Naive thymus-derived CD8-positive, alpha-beta T cell (primary cell): ENCODE data around the gene CLDN20. TPM values are rescaled to one million over a fixed set of nuclear protein-coding genes. Genes with fewer than 3 reads are reported as not detected.
A peak's percentile ranks its signal among the peaks of the same experiment; 100 is the strongest.

Experiments
- ATAC-seq, 2 donors: fragments of 150-1000 bp; cut with Tn5 transposase in 1 of 2; sonication (Bioruptor Pico), chemical (Tn5 transposase) in 1 of 2; 1 replicate in 1 of 2; 2 replicates in 1 of 2; pipeline ENCODE4 v1.10.0; 2021; ENCODE audit warnings: mild to moderate bottlenecking in 2 of 2, moderate library complexity in 2 of 2
- POLR2A ChIA-PET: fragments of 350-600 bp; sonication (Branson Sonifier 250); formaldehyde crosslinking; loops from one replicate; lab custom pipeline; 2021; ENCODE audit warnings: antibody characterized with exemption; lab: Charles Lee
- DNase-seq, 10 donors: peaks; one replicate each; pipeline versions ENCODE4 v3.0.0 to v3.0.0-alpha.2; 2020 to 2022
- H3K27ac Mint-ChIP-seq, 10 donors: one replicate each; pipeline ENCODE4 v1.8.0; 2020 to 2022; ENCODE audit warnings: mild to moderate bottlenecking in 10 of 10, mixed read lengths in 10 of 10, moderate library complexity in 4 of 10, inconsistent platforms in 1 of 10
- H3K27me3 Mint-ChIP-seq, 5 donors: one replicate each; pipeline ENCODE4 v1.8.0; 2021 to 2022; ENCODE audit warnings: mixed read lengths in 5 of 5
- H3K36me3 Mint-ChIP-seq, 3 donors: one replicate each; pipeline ENCODE4 v1.8.0; 2020 to 2022; ENCODE audit warnings: mixed read lengths in 3 of 3, mild to moderate bottlenecking in 2 of 3, inconsistent platforms in 1 of 3
- H3K4me1 Mint-ChIP-seq, 4 donors: one replicate each; pipeline ENCODE4 v1.8.0; 2021 to 2022; ENCODE audit warnings: mixed read lengths in 4 of 4
- H3K4me3 Mint-ChIP-seq, 10 donors: one replicate each; pipeline ENCODE4 v1.8.0; 2020 to 2022; ENCODE audit warnings: mild to moderate bottlenecking in 10 of 10, mixed read lengths in 10 of 10, moderate library complexity in 6 of 10, inconsistent platforms in 1 of 10
- H3K9me3 Mint-ChIP-seq, 9 donors: one replicate each; pipeline ENCODE4 v1.8.0; 2020 to 2022; ENCODE audit warnings: mixed read lengths in 9 of 9, mild to moderate bottlenecking in 3 of 9, inconsistent platforms in 1 of 9, moderate library complexity in 1 of 9
- polyA plus RNA-seq, 3 donors: library from polyadenylated mRNA; unstranded; fragments of 300-500 nt; fragmentation: Illumina TruSeq; gene quantifications; one replicate each; pipeline ENCODE4 v1.2.3, GENCODE V29; 2021
- total RNA-seq, 8 experiments: library from RNA in 2 of 8; stranded (reverse) in 2 of 8; gene quantifications; one replicate each; pipeline ENCODE4 v1.2.3 and lab custom pipeline; 2021 to 2026

The CLDN20 gene
- total and polyA plus RNA-seq, 5 experiments from 2014 or later, result not detected

- ATAC-seq (no peak), DNase-seq (peak in 1 of 10 donors; percentile 5)
- POLR2A ChIA-PET, result no interaction called here
Measured at GRCh38 chr6:155317186-155317585, 53.4 kb downstream of the CLDN20 start.

GRCh38 chr6:155319902-155320301 lies 56.1 kb downstream of the CLDN20 start:
- POLR2A ChIA-PET, result no interaction called here
- Mint-ChIP-seq H3K4me3 (no peak overlapping the region), H3K36me3 (no peaks in the 10 kb centered on the region), H3K27me3 (peaks cover 0 to 5% (median 2%) of the 10 kb centered on the region in 5 donors), H3K9me3 (peaks cover 0 to 1% (median 0%) of the 10 kb centered on the region in 9 donors), H3K27ac (peak overlapping the region in 2 of 10 donors; percentile 11 to 53), H3K4me1 (peaks cover 1 to 13% (median 6%) of the 10 kb centered on the region in 4 donors)
- ATAC-seq (no peak), DNase-seq (no peak)

More at GRCh38 chr6:155317186-155317585, 53.4 kb downstream of the CLDN20 start:
- Mint-ChIP-seq H3K27me3 (peaks cover 0 to 5% (median 2%) of the 10 kb centered on the region in 5 donors), H3K27ac (no peak overlapping the region), H3K36me3 (peaks cover 0 to 1% (median 0%) of the 10 kb centered on the region in 3 donors), H3K4me3 (no peak overlapping the region), H3K9me3 (peaks cover 0 to 1% (median 0%) of the 10 kb centered on the region in 9 donors), H3K4me1 (peaks cover 6 to 32% (median 24%) of the 10 kb centered on the region in 4 donors)

GRCh38 chr6:155324172-155324571 lies 60.4 kb downstream of the CLDN20 start:
- DNase-seq (no peak), ATAC-seq (no peak)
- H3K4me3 Mint-ChIP-seq, result no peak overlapping the region
- POLR2A ChIA-PET, result no interaction called here
- peaks cover 3 to 20% (median 11%) of the 10 kb centered on the region in 4 donors for H3K4me1 Mint-ChIP-seq
- H3K36me3 Mint-ChIP-seq, result no peaks in the 10 kb centered on the region
- peaks cover 0 to 5% (median 2%) of the 10 kb centered on the region in 5 donors for H3K27me3 Mint-ChIP-seq
- no peak overlapping the region for H3K27ac Mint-ChIP-seq
- peaks cover 0 to 1% (median 0%) of the 10 kb centered on the region in 9 donors for H3K9me3 Mint-ChIP-seq

DNA sequence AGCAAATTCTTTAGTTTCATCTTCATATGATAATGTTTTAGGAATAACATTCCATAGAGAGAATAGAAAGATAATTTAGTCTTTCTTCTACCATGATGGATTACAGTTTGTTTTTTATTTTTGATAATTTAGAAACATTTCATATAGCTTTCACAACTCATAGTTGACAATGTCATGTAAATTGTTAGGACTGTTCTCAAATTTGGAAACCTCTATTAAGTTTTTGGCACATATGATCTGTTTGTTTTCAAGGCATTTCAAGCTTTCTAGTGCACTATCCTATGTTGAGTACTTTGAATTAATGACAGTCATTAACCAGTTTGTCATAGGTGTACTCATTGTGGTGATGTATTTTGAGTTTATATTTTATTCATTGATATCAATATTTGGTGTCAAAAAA lies 61.2 kb downstream of the CLDN20 start:
- Mint-ChIP-seq H3K27me3 (peaks cover 0 to 4% (median 0%) of the 10 kb centered on the region in 5 donors), H3K4me1 (peaks cover 3 to 19% (median 10%) of the 10 kb centered on the region in 4 donors), H3K36me3 (no peaks in the 10 kb centered on the region), H3K27ac (no peak overlapping the region), H3K9me3 (no peaks in the 10 kb centered on the region), H3K4me3 (no peak overlapping the region)
- ATAC-seq (no peak), DNase-seq (no peak)
- POLR2A ChIA-PET, result no interaction called here

GRCh38 chr6:155325700-155326516 lies 62.1 kb downstream of the CLDN20 start:
- peak overlapping the region in 1 of 10 donors; percentile 10 for H3K27ac Mint-ChIP-seq
- POLR2A ChIA-PET, result no interaction called here
- no peaks in the 10 kb centered on the region for H3K9me3 Mint-ChIP-seq

More at GRCh38 chr6:155325700-155326516, 62.1 kb downstream of the CLDN20 start:
- Mint-ChIP-seq H3K36me3 (no peaks in the 10 kb centered on the region), H3K27me3 (peaks cover 0 to 4% (median 0%) of the 10 kb centered on the region in 5 donors), H3K4me1 (peaks cover 6 to 19% (median 10%) of the 10 kb centered on the region in 4 donors), H3K4me3 (no peak overlapping the region)
- ATAC-seq (no peak), DNase-seq (no peak)

Other genes starting within 250 kb of the CLDN20 start
- 10 to 100 TPM; 32.5 to 34.7 TPM for gene TFB1M, start 50.5 kb downstream of the CLDN20 start, total RNA-seq
- gene TFB1M, start 50.5 kb downstream of the CLDN20 start, polyA plus RNA-seq, result 10 to 100 TPM; 12.8 to 17.8 (median 13.0) TPM
- gene NOX3, start 191.8 kb downstream of the CLDN20 start, total RNA-seq, result not detected
- gene NOX3, start 191.8 kb downstream of the CLDN20 start, polyA plus RNA-seq, result not detected